Measurements from ENCODE around the gene AIG1.

AIG1 gene

GRCh38 chr6:143112084-143112768, 51.5 kb downstream of the AIG1 start:
- H3K4me3 ChIP-seq (ENCODE audit: severe bottlenecking) = no peak overlapping the region
- no peak overlapping the region for H3K27ac ChIP-seq (ENCODE audit: poor library complexity, severe bottlenecking)
- H3K9me3 ChIP-seq (ENCODE audit: severe bottlenecking) = no peaks in the 10 kb centered on the region
- H3K27me3 ChIP-seq (ENCODE audit: insufficient read depth, poor library complexity, severe bottlenecking) = no peaks in the 10 kb centered on the region
- no peaks in the 10 kb centered on the region for H3K4me1 ChIP-seq (ENCODE audit: insufficient read depth, poor library complexity, severe bottlenecking)
- DNase-seq (ENCODE audit: low spot score) (no peak), ATAC-seq (ENCODE audit: low read depth) (no peak)
- no peaks in the 10 kb centered on the region; the same call in none of the 2 replicates for H3K36me3 ChIP-seq (ENCODE audit: low read depth)
- TF ChIP-seq CTCF (IDR thresholded peaks at IDR 0.05; ENCODE audit: poor library complexity, severe bottlenecking) = no peak

- Histone ChIP-seq H3K4me1 (ENCODE audit: insufficient read depth, poor library complexity, severe bottlenecking) (no peaks in the 10 kb centered on the region), H3K4me3 (ENCODE audit: severe bottlenecking) (no peak overlapping the region), H3K36me3 (ENCODE audit: low read depth) (no peaks in the 10 kb centered on the region; the same call in 1 of the 2 replicates), H3K27ac (ENCODE audit: poor library complexity, severe bottlenecking) (no peak overlapping the region), H3K27me3 (ENCODE audit: insufficient read depth, poor library complexity, severe bottlenecking) (no peaks in the 10 kb centered on the region), H3K9me3 (ENCODE audit: severe bottlenecking) (no peaks in the 10 kb centered on the region)
- ATAC-seq (ENCODE audit: low read depth) (no peak), DNase-seq (ENCODE audit: low spot score) (no peak)
- no peak for TF ChIP-seq CTCF (IDR thresholded peaks at IDR 0.05; ENCODE audit: poor library complexity, severe bottlenecking)
These were observed 52.1 kb downstream of the AIG1 start for GRCh38 chr6:143112837-143113236.

GRCh38 chr6:143115728-143116127, 55.0 kb downstream of the AIG1 start:
- H3K27me3 ChIP-seq (ENCODE audit: insufficient read depth, poor library complexity, severe bottlenecking) = no peaks in the 10 kb centered on the region
- no peak overlapping the region for H3K4me3 ChIP-seq (ENCODE audit: severe bottlenecking)
- H3K9me3 ChIP-seq (ENCODE audit: severe bottlenecking) = no peaks in the 10 kb centered on the region
- H3K27ac ChIP-seq (ENCODE audit: poor library complexity, severe bottlenecking) = no peak overlapping the region
- no peaks in the 10 kb centered on the region for H3K4me1 ChIP-seq (ENCODE audit: insufficient read depth, poor library complexity, severe bottlenecking)
- H3K36me3 ChIP-seq (ENCODE audit: low read depth) = no peaks in the 10 kb centered on the region; the same call in 1 of the 2 replicates
- no peak for DNase-seq (ENCODE audit: low spot score)
- no peak for TF ChIP-seq CTCF (IDR thresholded peaks at IDR 0.05; ENCODE audit: poor library complexity, severe bottlenecking)
- no peak for ATAC-seq (ENCODE audit: low read depth)

GRCh38 chr6:143117108-143117507, 56.4 kb downstream of the AIG1 start:
- H3K9me3 ChIP-seq (ENCODE audit: severe bottlenecking) = no peaks in the 10 kb centered on the region
- no peak overlapping the region for H3K27ac ChIP-seq (ENCODE audit: poor library complexity, severe bottlenecking)
- no peaks in the 10 kb centered on the region for H3K27me3 ChIP-seq (ENCODE audit: insufficient read depth, poor library complexity, severe bottlenecking)
- no peak for ATAC-seq (ENCODE audit: low read depth)
- H3K4me1 ChIP-seq (ENCODE audit: insufficient read depth, poor library complexity, severe bottlenecking) = no peaks in the 10 kb centered on the region
- H3K36me3 ChIP-seq (ENCODE audit: low read depth) = no peaks in the 10 kb centered on the region; the same call in 1 of the 2 replicates
- no peak overlapping the region for H3K4me3 ChIP-seq (ENCODE audit: severe bottlenecking)
- no peak for TF ChIP-seq CTCF (IDR thresholded peaks at IDR 0.05; ENCODE audit: poor library complexity, severe bottlenecking)
- no peak for DNase-seq (ENCODE audit: low spot score)

- Histone ChIP-seq H3K27me3 (ENCODE audit: insufficient read depth, poor library complexity, severe bottlenecking) (no peaks in the 10 kb centered on the region), H3K27ac (ENCODE audit: poor library complexity, severe bottlenecking) (no peak overlapping the region), H3K36me3 (ENCODE audit: low read depth) (peaks cover 6% of the 10 kb centered on the region; the same call in 1 of the 2 replicates), H3K4me3 (ENCODE audit: severe bottlenecking) (no peak overlapping the region), H3K4me1 (ENCODE audit: insufficient read depth, poor library complexity, severe bottlenecking) (no peaks in the 10 kb centered on the region), H3K9me3 (ENCODE audit: severe bottlenecking) (no peaks in the 10 kb centered on the region)
- DNase-seq (ENCODE audit: low spot score) = no peak
- no peak for ATAC-seq (ENCODE audit: low read depth)
- TF ChIP-seq CTCF (IDR thresholded peaks at IDR 0.05; ENCODE audit: poor library complexity, severe bottlenecking) = no peak
These were observed 58.6 kb downstream of the AIG1 start for GRCh38 chr6:143119260-143119659.

All from RWPE2 (cell line).